ENCODE data around the gene RAB1A.

DNA sequence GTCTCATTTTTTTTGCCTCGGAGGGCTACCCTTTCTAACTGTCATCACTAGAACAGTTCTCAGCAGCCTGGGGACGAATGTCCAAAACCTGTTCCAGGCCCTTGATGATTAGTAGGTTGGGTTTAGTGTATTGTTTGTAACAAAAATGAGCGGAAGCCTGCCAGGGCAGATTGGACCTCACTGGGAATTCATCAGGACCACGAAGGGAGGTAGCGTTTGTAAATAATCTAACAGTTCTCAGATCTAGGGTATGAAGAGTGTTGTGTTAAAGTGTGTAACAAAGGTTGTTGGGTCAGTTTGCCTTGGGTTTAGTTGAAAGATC is 72.9 kb downstream of the RAB1A start:
- TF ChIP-seq CTCF (IDR thresholded peaks at IDR 0.05) (no peak), POLR2A (IDR thresholded peaks at IDR 0.05) (no peak)

Measured in uterus (tissue), 2 donors.